Progenitor cell of endocrine pancreas (in vitro differentiated cells): Measurements from ENCODE around the gene VSTM2B. TPM values are rescaled to one million over a fixed set of nuclear protein-coding genes. Genes with fewer than 3 reads are reported as not detected.

ENCODE experiments used
- DNase-seq: peaks from one replicate; pipeline ENCODE4 v3.0.0; 2021; ENCODE audit warnings: low spot score; ENCODE audit not compliant: unreplicated experiment
- H3K27ac Mint-ChIP-seq: 2 replicates; pipeline ENCODE4 v1.8.0; 2021; ENCODE audit warnings: mild to moderate bottlenecking, moderate library complexity, mixed read lengths
- H3K27me3 Mint-ChIP-seq: 2 replicates; pipeline ENCODE4 v1.8.0; 2021; ENCODE audit warnings: mixed read lengths
- H3K36me3 Mint-ChIP-seq: 2 replicates; pipeline ENCODE4 v1.8.0; 2022; ENCODE audit warnings: mixed read lengths; ENCODE audit not compliant: insufficient read depth
- H3K4me1 Mint-ChIP-seq: 2 replicates; pipeline ENCODE4 v1.8.0; 2021; ENCODE audit warnings: low read depth, mixed read lengths
- H3K4me3 Mint-ChIP-seq: 2 replicates; pipeline ENCODE4 v1.8.0; 2021; ENCODE audit warnings: low read depth, mild to moderate bottlenecking, moderate library complexity, mixed read lengths
- H3K9me3 Mint-ChIP-seq: 2 replicates; pipeline ENCODE4 v1.8.0; 2021; ENCODE audit warnings: low read depth, mixed read lengths
- total RNA-seq: library from RNA; stranded (reverse); gene quantifications from 2 replicates; pipeline ENCODE4 v1.2.1, GENCODE V29; 2021
- TF ChIP-seq, protein P1 (sequence below): fragments of 200-600 bp; sonication (generic); IDR thresholded peaks from one replicate; pipeline ENCODE4 v1.5.0; 2021; ENCODE audit warnings: antibody characterized with exemption, mild to moderate bottlenecking; ENCODE audit not compliant: unreplicated experiment

VSTM2B gene
- total RNA-seq, 1 donor from 2014 or later: not detected

- Mint-ChIP-seq H3K36me3 (no peaks in the 10 kb centered on the region), H3K4me1 (no peaks in the 10 kb centered on the region), H3K27ac (no peak overlapping the region), H3K9me3 (no peaks in the 10 kb centered on the region), H3K4me3 (no peak overlapping the region), H3K27me3 (peaks cover 51% of the 10 kb centered on the region)
- DNase-seq: no peak
- TF ChIP-seq, protein P1, sequence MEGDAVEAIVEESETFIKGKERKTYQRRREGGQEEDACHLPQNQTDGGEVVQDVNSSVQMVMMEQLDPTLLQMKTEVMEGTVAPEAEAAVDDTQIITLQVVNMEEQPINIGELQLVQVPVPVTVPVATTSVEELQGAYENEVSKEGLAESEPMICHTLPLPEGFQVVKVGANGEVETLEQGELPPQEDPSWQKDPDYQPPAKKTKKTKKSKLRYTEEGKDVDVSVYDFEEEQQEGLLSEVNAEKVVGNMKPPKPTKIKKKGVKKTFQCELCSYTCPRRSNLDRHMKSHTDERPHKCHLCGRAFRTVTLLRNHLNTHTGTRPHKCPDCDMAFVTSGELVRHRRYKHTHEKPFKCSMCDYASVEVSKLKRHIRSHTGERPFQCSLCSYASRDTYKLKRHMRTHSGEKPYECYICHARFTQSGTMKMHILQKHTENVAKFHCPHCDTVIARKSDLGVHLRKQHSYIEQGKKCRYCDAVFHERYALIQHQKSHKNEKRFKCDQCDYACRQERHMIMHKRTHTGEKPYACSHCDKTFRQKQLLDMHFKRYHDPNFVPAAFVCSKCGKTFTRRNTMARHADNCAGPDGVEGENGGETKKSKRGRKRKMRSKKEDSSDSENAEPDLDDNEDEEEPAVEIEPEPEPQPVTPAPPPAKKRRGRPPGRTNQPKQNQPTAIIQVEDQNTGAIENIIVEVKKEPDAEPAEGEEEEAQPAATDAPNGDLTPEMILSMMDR: no peak
Observed at GRCh38 chr19:29511768-29512167, 14.0 kb upstream of the VSTM2B start.

DNA sequence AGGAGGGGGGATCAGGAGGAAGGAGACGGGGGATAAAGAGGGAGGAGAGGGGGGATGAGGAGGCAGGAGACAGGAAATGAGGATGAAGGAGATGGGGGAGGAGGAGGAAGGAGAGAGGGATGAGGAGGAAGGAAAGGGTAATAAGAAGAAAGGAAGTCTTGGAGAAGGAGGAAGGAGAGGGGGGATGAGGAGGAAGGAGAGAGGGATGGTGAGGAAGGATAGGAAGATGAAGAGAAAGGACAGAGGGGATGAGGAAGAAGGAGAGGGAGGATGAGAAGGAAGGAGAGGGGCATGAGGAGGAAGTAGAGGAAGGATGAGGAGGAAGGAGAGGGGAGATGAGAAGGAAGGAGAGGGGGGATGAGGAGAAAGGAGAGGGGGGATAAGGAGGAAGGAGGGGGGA lies 13.0 kb upstream of the VSTM2B start:
- H3K36me3 Mint-ChIP-seq: no peaks in the 10 kb centered on the region
- no peak overlapping the region for H3K27ac Mint-ChIP-seq
- no peaks in the 10 kb centered on the region for H3K4me1 Mint-ChIP-seq
- peaks cover 54% of the 10 kb centered on the region for H3K27me3 Mint-ChIP-seq
- no peak for DNase-seq
- H3K9me3 Mint-ChIP-seq: no peaks in the 10 kb centered on the region
- TF ChIP-seq, protein P1: no peak
- no peak overlapping the region for H3K4me3 Mint-ChIP-seq

GRCh38 chr19:29514525-29515232 lies 11.1 kb upstream of the VSTM2B start:
- Mint-ChIP-seq H3K27ac (no peak overlapping the region), H3K4me1 (no peaks in the 10 kb centered on the region), H3K36me3 (no peaks in the 10 kb centered on the region), H3K9me3 (no peaks in the 10 kb centered on the region), H3K27me3 (peaks cover 55% of the 10 kb centered on the region), H3K4me3 (no peak overlapping the region)
- no peak for DNase-seq
- TF ChIP-seq, protein P1: no peak

- Mint-ChIP-seq H3K27me3 (peaks cover 55% of the 10 kb centered on the region), H3K4me3 (no peak overlapping the region), H3K36me3 (no peaks in the 10 kb centered on the region), H3K9me3 (no peaks in the 10 kb centered on the region), H3K4me1 (no peaks in the 10 kb centered on the region), H3K27ac (no peak overlapping the region)
- TF ChIP-seq, protein P1: no peak
- no peak for DNase-seq
Observed at GRCh38 chr19:29515233-29515619, 10.6 kb upstream of the VSTM2B start.

DNA sequence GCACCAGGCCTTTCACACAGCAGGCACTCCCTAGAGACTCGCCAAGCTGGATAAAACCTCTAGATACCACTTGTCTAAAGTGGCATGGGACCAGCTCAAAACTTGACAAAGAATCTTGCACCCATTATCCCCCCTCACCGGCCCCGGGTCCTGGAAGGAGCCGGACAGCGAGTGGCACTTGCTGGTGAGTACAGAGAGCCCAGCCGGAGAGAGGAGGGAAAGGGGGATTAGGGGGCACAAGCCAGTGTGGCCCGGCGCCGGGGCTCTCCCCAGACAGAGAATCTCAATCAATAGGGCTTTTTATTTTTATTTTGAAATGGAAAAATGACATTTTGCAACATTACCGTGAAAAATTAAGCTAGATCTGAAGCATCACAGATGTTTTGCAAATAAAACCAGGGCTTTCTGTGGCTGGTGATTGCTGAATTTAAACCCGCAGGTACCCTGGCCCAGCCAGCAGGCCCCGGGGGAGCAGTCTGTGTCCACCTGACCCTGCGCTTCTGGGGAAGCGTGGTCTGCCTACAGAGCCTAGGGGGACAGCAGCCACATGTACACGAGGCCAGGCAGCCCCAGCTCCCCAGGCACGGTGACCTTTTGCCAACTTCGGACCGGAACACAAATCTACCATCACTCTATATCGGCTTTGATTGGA lies 10.0 kb upstream of the VSTM2B start:
- H3K4me1 Mint-ChIP-seq: no peaks in the 10 kb centered on the region
- no peaks in the 10 kb centered on the region for H3K9me3 Mint-ChIP-seq
- H3K27me3 Mint-ChIP-seq: peaks cover 61% of the 10 kb centered on the region
- no peak for DNase-seq
- H3K36me3 Mint-ChIP-seq: no peaks in the 10 kb centered on the region
- no peak overlapping the region for H3K4me3 Mint-ChIP-seq
- H3K27ac Mint-ChIP-seq: no peak overlapping the region
- TF ChIP-seq, protein P1: no peak
